ENCODE results near the gene HOXA2.

GRCh38 chr7:27079234-27079975, 23.1 kb downstream of the HOXA2 start:
- no peak for TF ChIP-seq POLR2A (IDR thresholded peaks at IDR 0.05)
- no peak for TF ChIP-seq CTCF (IDR thresholded peaks at IDR 0.05 in 4 of 5, conservative IDR thresholded peaks at IDR 0.05 in 1 of 5)

Data from gastrocnemius medialis (tissue), 4 donors.